Endothelial cell of umbilical vein (primary cell): ENCODE data around the gene C17orf67. TPM values are rescaled to one million over a fixed set of nuclear protein-coding genes. Genes with fewer than 3 reads are reported as not detected.

Source experiments
- BruUV-seq: library from RNA; stranded (reverse); fragments of 400-500 nt; replicated peaks from 2 replicates; lab custom pipeline; 2021; lab: Mats Ljungman, UMichigan
- CTCF ChIA-PET: fragments of 300-600, 350-600 bp; sonication (Branson Sonifier 250); formaldehyde crosslinking; loops from one replicate; lab custom pipeline; 2021; ENCODE audit warnings: antibody characterized with exemption, inconsistent platforms; lab: Charles Lee
- POLR2A ChIA-PET: fragments of 300-600, 350-600 bp; sonication (Branson Sonifier 250); formaldehyde crosslinking; loops from one replicate; lab custom pipeline; 2021; ENCODE audit warnings: antibody characterized with exemption, inconsistent platforms; lab: Charles Lee
- DNase-seq: peaks from one replicate; pipeline ENCODE4 v3.0.0-alpha.2; 2011; ENCODE audit warnings: low read depth, low spot score
- FAIRE-seq: peaks from 2 replicates; lab custom pipeline; 2011; peaks lifted over from hg19 to GRCh38; lab: Jason Lieb, UNC
- H2AFZ ChIP-seq: 2 replicates; pipeline ENCODE4 v1.6.0; 2012; ENCODE audit warnings: low read depth, low read length, control low read depth, inconsistent platforms
- H3K27ac ChIP-seq: 2 replicates; pipeline ENCODE4 v1.5.1; 2011; ENCODE audit warnings: low read depth, mild to moderate bottlenecking, control low read depth, low read length, moderate library complexity; ENCODE audit not compliant: insufficient read depth
- H3K27me3 ChIP-seq, 2 experiments: 2 replicates each; pipeline versions ENCODE4 v1.6.0 to v1.6.1; 2011; ENCODE audit warnings: low read length in 2 of 2, mixed read lengths in 1 of 2; ENCODE audit not compliant: control insufficient read depth in 2 of 2, insufficient read depth in 2 of 2
- H3K36me3 ChIP-seq, 2 experiments: 2 replicates in 1 of 2; 3 replicates in 1 of 2; pipeline ENCODE4 v1.5.1; 2011; ENCODE audit warnings: low read length in 2 of 2, mild to moderate bottlenecking in 1 of 2, moderate library complexity in 1 of 2; ENCODE audit not compliant: control insufficient read depth in 2 of 2, insufficient read depth in 2 of 2; ENCODE audit errors: extremely low read depth in 1 of 2
- H3K4me1 ChIP-seq: 3 replicates; pipeline ENCODE4 v1.5.1; 2011; ENCODE audit warnings: mild to moderate bottlenecking, low read length; ENCODE audit not compliant: control insufficient read depth, insufficient read depth; ENCODE audit errors: extremely low read depth
- H3K4me2 ChIP-seq: 2 replicates; pipeline ENCODE4 v1.6.1; 2011; ENCODE audit warnings: low read length, control low read depth, mixed read lengths; ENCODE audit not compliant: insufficient read depth
- H3K4me3 ChIP-seq, 3 experiments: fragments of 200-600 bp in 1 of 3; sonication (generic), shearing (Covaris generic) in 1 of 3; replicated peaks in 1 of 3; 2 replicates each; pipeline ENCODE4 v1.5.1; 2011 to 2016; ENCODE audit warnings: control low read depth in 3 of 3, low read length in 3 of 3, mild to moderate bottlenecking in 2 of 3, inconsistent platforms in 1 of 3, low read depth in 1 of 3, moderate library complexity in 1 of 3; ENCODE audit not compliant: insufficient read depth in 1 of 3
- H3K79me2 ChIP-seq: 2 replicates; pipeline ENCODE4 v1.6.0; 2012; ENCODE audit warnings: low read length, inconsistent platforms; ENCODE audit not compliant: control insufficient read depth, insufficient read depth
- H3K9ac ChIP-seq: replicated peaks from 2 replicates; pipeline ENCODE3; 2011; ENCODE audit warnings: low read length, control low read depth; ENCODE audit not compliant: insufficient read depth; ENCODE audit errors: extremely low read depth
- H3K9me1 ChIP-seq: replicated peaks from 3 replicates; pipeline ENCODE4 v1.6.0; 2011; ENCODE audit warnings: mild to moderate bottlenecking, low read length; ENCODE audit not compliant: control insufficient read depth, insufficient read depth; ENCODE audit errors: extremely low read depth
- H3K9me3 ChIP-seq: replicated peaks from 2 replicates; pipeline ENCODE4 v1.5.1; 2012; ENCODE audit warnings: low read length, inconsistent platforms; ENCODE audit not compliant: control insufficient read depth, insufficient read depth
- H4K20me1 ChIP-seq: replicated peaks from 2 replicates; pipeline ENCODE3; 2011; ENCODE audit warnings: mild to moderate bottlenecking, low read length; ENCODE audit not compliant: control insufficient read depth, insufficient read depth; ENCODE audit errors: extremely low read depth
- EZH2 ChIP-seq: IDR thresholded peaks from 2 replicates; pipeline ENCODE4 v1.6.1; 2012; ENCODE audit warnings: borderline replicate concordance, low read depth, mild to moderate bottlenecking, moderate library complexity, low read length, inconsistent platforms; ENCODE audit not compliant: severe bottlenecking
- FOS ChIP-seq: IDR thresholded peaks from 2 replicates; pipeline ENCODE4 v1.6.1; 2011; ENCODE audit warnings: mild to moderate bottlenecking, low read length, moderate library complexity, borderline replicate concordance; ENCODE audit not compliant: insufficient read depth
- GATA2 ChIP-seq: IDR thresholded peaks from 2 replicates; pipeline ENCODE4 v1.7.0; 2011; ENCODE audit warnings: low read depth, mild to moderate bottlenecking, moderate library complexity, mixed read lengths, low read length; ENCODE audit not compliant: insufficient read length, insufficient read depth
- JUN ChIP-seq: IDR thresholded peaks from 2 replicates; pipeline ENCODE4 v1.6.1; 2011; ENCODE audit warnings: borderline replicate concordance, low read depth; ENCODE audit not compliant: insufficient read length, insufficient read depth
- MYC ChIP-seq: IDR thresholded peaks from one replicate; pipeline ENCODE4 v1.6.1; 2011; ENCODE audit warnings: mild to moderate bottlenecking, low read depth, low read length
- POLR2AphosphoS5 ChIP-seq: IDR thresholded peaks from 2 replicates; pipeline ENCODE4 v1.6.1; 2012; ENCODE audit warnings: low read depth, mild to moderate bottlenecking, control low read depth, low read length, moderate library complexity; ENCODE audit not compliant: insufficient read depth
- dilution Hi-C: fragments of 300-500 bp; cut with MboI; formaldehyde crosslinking; loops from one replicate; pipeline ENCODE4 v1.15.0; 2019; ENCODE audit warnings: low sequenced_read_pairs; ENCODE audit not compliant: extremely low pct_ligation_motif_present
- intact Hi-C: fragments of 100-400 bp; cut with micrococcal nuclease; formaldehyde crosslinking; loops from one replicate; pipeline ENCODE4 v1.10.0; 2022
- polyA plus RNA-seq, 4 experiments: library from polyadenylated mRNA; depleted of rRNA in 3 of 4; stranded (reverse) in 3 of 4; unstranded in 1 of 4; fragments of >200 nt; gene quantifications; 2 replicates each; pipeline versions ENCODE4 v1.2.1 to v1.2.3, GENCODE V29; 2011 to 2012; ENCODE audit warnings: missing spikeins in 1 of 4
- total RNA-seq: library from RNA; stranded (reverse); gene quantifications from 2 replicates; pipeline ENCODE4 v1.2.3, GENCODE V29; 2021
- TF ChIP-seq, protein P1 (sequence below): IDR thresholded peaks from 2 replicates; pipeline ENCODE4 v1.6.1; 2011; ENCODE audit not compliant: insufficient read depth, insufficient read length
- TF ChIP-seq, protein P2 (sequence below), 2 donors: IDR thresholded peaks; 1 replicate in 1 of 2; 2 replicates in 1 of 2; pipeline ENCODE4 v1.5.1; 2011; ENCODE audit warnings: low read length in 2 of 2, mild to moderate bottlenecking in 2 of 2, moderate library complexity in 2 of 2, control low read depth in 1 of 2, inconsistent platforms in 1 of 2, low read depth in 1 of 2; ENCODE audit not compliant: insufficient read depth in 1 of 2; ENCODE audit errors: extremely low read depth in 1 of 2

Gene C17orf67
- total and polyA plus RNA-seq, 2 donors (not counting 3 experiments of a cell fraction or from before 2014, with no cell fraction given), result 1.9 to 5.8 TPM

DNA sequence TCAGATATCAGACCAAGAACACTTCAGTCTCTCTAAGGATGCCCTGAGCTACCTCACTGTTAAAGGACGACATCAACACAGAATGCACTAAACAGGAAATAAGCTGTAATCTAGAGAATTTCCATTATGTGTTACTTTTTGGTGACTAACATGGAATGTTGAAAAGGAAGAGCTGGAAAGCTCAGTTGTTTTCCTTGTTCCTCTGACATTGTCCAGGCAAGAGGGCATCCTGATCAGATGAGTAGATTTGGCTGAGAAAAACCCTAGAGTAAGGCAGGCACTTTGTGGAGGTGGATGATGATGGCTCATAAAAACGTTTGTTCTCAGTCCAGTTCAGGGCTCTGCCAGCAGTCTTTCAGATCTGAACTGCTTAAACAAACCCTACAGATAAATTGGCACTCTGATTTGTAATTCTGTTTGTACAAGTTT is 34.2 kb upstream of the C17orf67 start:
- no peaks in the 10 kb centered on the region for H3K9me3 ChIP-seq
- H3K9ac ChIP-seq, result peak overlapping the region; percentile 66
- no peaks in the 10 kb centered on the region for H3K79me2 ChIP-seq
- TF ChIP-seq, protein P1, sequence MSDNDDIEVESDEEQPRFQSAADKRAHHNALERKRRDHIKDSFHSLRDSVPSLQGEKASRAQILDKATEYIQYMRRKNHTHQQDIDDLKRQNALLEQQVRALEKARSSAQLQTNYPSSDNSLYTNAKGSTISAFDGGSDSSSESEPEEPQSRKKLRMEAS, result no peak
- TF ChIP-seq POLR2AphosphoS5, result peak; percentile 64
- peak; percentile 89 for TF ChIP-seq JUN
- TF ChIP-seq FOS, result peak; percentile 55
- no peak for TF ChIP-seq MYC
- TF ChIP-seq GATA2, result peak; percentile 93
- DNase-seq, result peak; percentile 90
- H2AFZ ChIP-seq, result no peak overlapping the region
- FAIRE-seq, result peak; percentile 92
- H4K20me1 ChIP-seq, result no peaks in the 10 kb centered on the region
- H3K27me3 ChIP-seq, result no peaks in the 10 kb centered on the region
- no TSS peak for BruUV-seq
- POLR2A ChIA-PET, result interaction anchor here (0.7 to 1.3 kb wide), 5 partner anchors 12 to 1636 kb away, joined by 3 to 15 read pairs (median 5); partner anchors contain the start of genes C17orf67, DGKE and TRIM25
- dilution Hi-C loops (no loop called here), intact Hi-C loops (loop anchor here (1.0 to 5.0 kb wide), 7 partner anchors 15 to 171 kb away; partner anchors contain the start of genes C17orf67 and TRIM25)
- CTCF ChIA-PET, result interaction anchor here (0.6 to 3.1 kb wide), 8 partner anchors 9 to 638 kb away, joined by 3 to 27 read pairs (median 4); partner anchors contain the start of gene TRIM25
- peaks cover 19% of the 10 kb centered on the region for H3K4me1 ChIP-seq
- no peak overlapping the region for H3K4me3 ChIP-seq
- H3K27ac ChIP-seq, result peak overlapping the region; percentile 94
- peak overlapping the region; percentile 33 for H3K4me2 ChIP-seq
- H3K9me1 ChIP-seq, result no peaks in the 10 kb centered on the region
- H3K36me3 ChIP-seq, result peaks cover 1 to 2% of the 10 kb centered on the region in 2 experiments

DNA sequence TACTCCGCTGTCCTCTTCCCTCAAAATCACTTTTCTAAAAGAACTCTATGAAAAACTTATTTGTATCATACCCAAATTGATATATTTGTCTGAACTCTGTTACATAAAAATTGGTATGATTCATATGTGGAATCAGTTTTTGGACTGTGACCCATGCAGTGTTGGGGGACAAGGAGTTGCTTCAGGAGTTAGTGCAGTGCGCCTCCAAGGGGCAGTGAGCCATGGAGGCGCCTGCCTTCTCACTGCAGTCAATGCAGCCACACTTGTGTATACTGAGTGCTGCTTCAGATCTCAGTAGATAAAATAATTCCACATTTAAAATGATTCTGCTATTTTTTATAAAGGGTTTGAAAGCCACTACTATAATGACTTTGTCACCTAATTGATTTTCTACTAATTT is 32.8 kb upstream of the C17orf67 start:
- ChIA-PET CTCF (interaction anchor here (3.1 kb wide), 1 partner anchor 47 kb away, joined by 27 read pairs; no protein-coding TSS in a partner anchor), POLR2A (no interaction called here)
- Histone ChIP-seq H3K9me3 (no peaks in the 10 kb centered on the region), H3K4me3 (no peak overlapping the region), H3K9me1 (no peaks in the 10 kb centered on the region), H2AFZ (no peak overlapping the region), H3K4me1 (peaks cover 19% of the 10 kb centered on the region), H3K27ac (no peak overlapping the region), H3K9ac (no peak overlapping the region), H3K4me2 (no peak overlapping the region), H4K20me1 (no peaks in the 10 kb centered on the region), H3K79me2 (no peaks in the 10 kb centered on the region), H3K27me3 (no peaks in the 10 kb centered on the region), H3K36me3 (peaks cover 3 to 7% of the 10 kb centered on the region in 2 experiments)
- FAIRE-seq, result no peak
- intact Hi-C loops, result loop anchor here (2.0 to 5.0 kb wide), 2 partner anchors 14 to 169 kb away; no protein-coding TSS in a partner anchor
- DNase-seq, result peak; percentile 36
- dilution Hi-C loops, result no loop called here
- BruUV-seq, result no TSS peak
- TF ChIP-seq, protein P2, sequence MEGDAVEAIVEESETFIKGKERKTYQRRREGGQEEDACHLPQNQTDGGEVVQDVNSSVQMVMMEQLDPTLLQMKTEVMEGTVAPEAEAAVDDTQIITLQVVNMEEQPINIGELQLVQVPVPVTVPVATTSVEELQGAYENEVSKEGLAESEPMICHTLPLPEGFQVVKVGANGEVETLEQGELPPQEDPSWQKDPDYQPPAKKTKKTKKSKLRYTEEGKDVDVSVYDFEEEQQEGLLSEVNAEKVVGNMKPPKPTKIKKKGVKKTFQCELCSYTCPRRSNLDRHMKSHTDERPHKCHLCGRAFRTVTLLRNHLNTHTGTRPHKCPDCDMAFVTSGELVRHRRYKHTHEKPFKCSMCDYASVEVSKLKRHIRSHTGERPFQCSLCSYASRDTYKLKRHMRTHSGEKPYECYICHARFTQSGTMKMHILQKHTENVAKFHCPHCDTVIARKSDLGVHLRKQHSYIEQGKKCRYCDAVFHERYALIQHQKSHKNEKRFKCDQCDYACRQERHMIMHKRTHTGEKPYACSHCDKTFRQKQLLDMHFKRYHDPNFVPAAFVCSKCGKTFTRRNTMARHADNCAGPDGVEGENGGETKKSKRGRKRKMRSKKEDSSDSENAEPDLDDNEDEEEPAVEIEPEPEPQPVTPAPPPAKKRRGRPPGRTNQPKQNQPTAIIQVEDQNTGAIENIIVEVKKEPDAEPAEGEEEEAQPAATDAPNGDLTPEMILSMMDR (IDR thresholded peaks at IDR 0.05; ENCODE audit: extremely low read depth in 1 of 2, insufficient read depth in 1 of 2, low read depth in 1 of 2, low read length in 2 of 2), result peak in 1 of 2 donors; percentile 6
- TF ChIP-seq FOS (no peak), EZH2 (no peak), JUN (no peak), POLR2AphosphoS5 (no peak)
- TF ChIP-seq, protein P1, result no peak
